ENCODE measurements around the gene ZKSCAN8.

DNA sequence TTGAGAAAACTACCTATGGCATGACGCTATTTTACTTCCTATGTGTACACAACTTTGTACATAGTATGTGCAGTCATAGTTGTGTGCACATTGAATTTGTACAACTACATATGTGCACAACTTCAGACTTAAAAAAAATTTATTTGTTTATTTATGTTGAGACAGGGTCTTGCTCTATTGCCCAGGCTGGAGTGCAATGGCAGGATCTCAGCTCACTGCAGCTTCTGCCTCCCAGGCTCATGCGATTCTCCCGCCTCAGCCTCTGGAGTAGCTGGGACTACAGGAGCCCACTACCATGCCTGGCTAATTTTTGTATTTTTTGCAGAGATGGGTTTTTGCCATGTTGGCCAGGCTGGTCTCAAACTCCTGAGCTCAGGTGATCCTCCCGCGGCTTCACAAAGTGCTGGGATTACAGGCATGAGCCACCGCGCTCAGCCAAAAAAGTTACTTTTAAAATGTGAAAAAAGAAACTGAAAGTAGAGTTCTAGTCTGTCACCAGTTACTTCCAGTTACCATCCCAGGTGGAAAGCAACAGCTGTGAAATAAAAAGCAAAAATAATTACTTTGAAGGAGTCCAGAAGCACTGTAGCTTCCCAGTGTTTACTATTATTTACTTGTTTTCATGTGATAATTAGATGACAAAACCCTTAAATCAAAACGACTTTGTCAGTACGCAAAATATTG is 1.7 kb upstream of the ZKSCAN8 start:
- TF ChIP-seq POLR2A (IDR thresholded peaks at IDR 0.05): no peak
- TF ChIP-seq, protein P1, sequence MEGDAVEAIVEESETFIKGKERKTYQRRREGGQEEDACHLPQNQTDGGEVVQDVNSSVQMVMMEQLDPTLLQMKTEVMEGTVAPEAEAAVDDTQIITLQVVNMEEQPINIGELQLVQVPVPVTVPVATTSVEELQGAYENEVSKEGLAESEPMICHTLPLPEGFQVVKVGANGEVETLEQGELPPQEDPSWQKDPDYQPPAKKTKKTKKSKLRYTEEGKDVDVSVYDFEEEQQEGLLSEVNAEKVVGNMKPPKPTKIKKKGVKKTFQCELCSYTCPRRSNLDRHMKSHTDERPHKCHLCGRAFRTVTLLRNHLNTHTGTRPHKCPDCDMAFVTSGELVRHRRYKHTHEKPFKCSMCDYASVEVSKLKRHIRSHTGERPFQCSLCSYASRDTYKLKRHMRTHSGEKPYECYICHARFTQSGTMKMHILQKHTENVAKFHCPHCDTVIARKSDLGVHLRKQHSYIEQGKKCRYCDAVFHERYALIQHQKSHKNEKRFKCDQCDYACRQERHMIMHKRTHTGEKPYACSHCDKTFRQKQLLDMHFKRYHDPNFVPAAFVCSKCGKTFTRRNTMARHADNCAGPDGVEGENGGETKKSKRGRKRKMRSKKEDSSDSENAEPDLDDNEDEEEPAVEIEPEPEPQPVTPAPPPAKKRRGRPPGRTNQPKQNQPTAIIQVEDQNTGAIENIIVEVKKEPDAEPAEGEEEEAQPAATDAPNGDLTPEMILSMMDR (IDR thresholded peaks at IDR 0.05): no peak
